Endothelial cell of umbilical vein (primary cell): ENCODE data around the gene FOXO6. TPM values are rescaled to one million over a fixed set of nuclear protein-coding genes. Genes with fewer than 3 reads are reported as not detected.

ENCODE experiments used
- BruUV-seq: library from RNA; stranded (reverse); fragments of 400-500 nt; replicated peaks from 2 replicates; lab custom pipeline; 2021; lab: Mats Ljungman, UMichigan
- CTCF ChIA-PET: fragments of 300-600, 350-600 bp; sonication (Branson Sonifier 250); formaldehyde crosslinking; loops from one replicate; lab custom pipeline; 2021; ENCODE audit warnings: antibody characterized with exemption, inconsistent platforms; lab: Charles Lee
- POLR2A ChIA-PET: fragments of 300-600, 350-600 bp; sonication (Branson Sonifier 250); formaldehyde crosslinking; loops from one replicate; lab custom pipeline; 2021; ENCODE audit warnings: antibody characterized with exemption, inconsistent platforms; lab: Charles Lee
- DNase-seq: peaks from one replicate; pipeline ENCODE4 v3.0.0-alpha.2; 2011; ENCODE audit warnings: low read depth, low spot score
- FAIRE-seq: peaks from 2 replicates; lab custom pipeline; 2011; peaks lifted over from hg19 to GRCh38; lab: Jason Lieb, UNC
- H2AFZ ChIP-seq: 2 replicates; pipeline ENCODE4 v1.6.0; 2012; ENCODE audit warnings: low read depth, low read length, control low read depth, inconsistent platforms
- H3K27ac ChIP-seq: 2 replicates; pipeline ENCODE4 v1.5.1; 2011; ENCODE audit warnings: low read depth, mild to moderate bottlenecking, control low read depth, low read length, moderate library complexity; ENCODE audit not compliant: insufficient read depth
- H3K27me3 ChIP-seq, 2 experiments: 2 replicates each; pipeline versions ENCODE4 v1.6.0 to v1.6.1; 2011; ENCODE audit warnings: low read length in 2 of 2, mixed read lengths in 1 of 2; ENCODE audit not compliant: control insufficient read depth in 2 of 2, insufficient read depth in 2 of 2
- H3K36me3 ChIP-seq, 2 experiments: 2 replicates in 1 of 2; 3 replicates in 1 of 2; pipeline ENCODE4 v1.5.1; 2011; ENCODE audit warnings: low read length in 2 of 2, mild to moderate bottlenecking in 1 of 2, moderate library complexity in 1 of 2; ENCODE audit not compliant: control insufficient read depth in 2 of 2, insufficient read depth in 2 of 2; ENCODE audit errors: extremely low read depth in 1 of 2
- H3K4me1 ChIP-seq: 3 replicates; pipeline ENCODE4 v1.5.1; 2011; ENCODE audit warnings: mild to moderate bottlenecking, low read length; ENCODE audit not compliant: control insufficient read depth, insufficient read depth; ENCODE audit errors: extremely low read depth
- H3K4me2 ChIP-seq: 2 replicates; pipeline ENCODE4 v1.6.1; 2011; ENCODE audit warnings: low read length, control low read depth, mixed read lengths; ENCODE audit not compliant: insufficient read depth
- H3K4me3 ChIP-seq, 3 experiments: fragments of 200-600 bp in 1 of 3; sonication (generic), shearing (Covaris generic) in 1 of 3; replicated peaks in 1 of 3; 2 replicates each; pipeline ENCODE4 v1.5.1; 2011 to 2016; ENCODE audit warnings: control low read depth in 3 of 3, low read length in 3 of 3, mild to moderate bottlenecking in 2 of 3, inconsistent platforms in 1 of 3, low read depth in 1 of 3, moderate library complexity in 1 of 3; ENCODE audit not compliant: insufficient read depth in 1 of 3
- H3K79me2 ChIP-seq: 2 replicates; pipeline ENCODE4 v1.6.0; 2012; ENCODE audit warnings: low read length, inconsistent platforms; ENCODE audit not compliant: control insufficient read depth, insufficient read depth
- H3K9ac ChIP-seq: replicated peaks from 2 replicates; pipeline ENCODE3; 2011; ENCODE audit warnings: low read length, control low read depth; ENCODE audit not compliant: insufficient read depth; ENCODE audit errors: extremely low read depth
- H3K9me1 ChIP-seq: replicated peaks from 3 replicates; pipeline ENCODE4 v1.6.0; 2011; ENCODE audit warnings: mild to moderate bottlenecking, low read length; ENCODE audit not compliant: control insufficient read depth, insufficient read depth; ENCODE audit errors: extremely low read depth
- H3K9me3 ChIP-seq: replicated peaks from 2 replicates; pipeline ENCODE4 v1.5.1; 2012; ENCODE audit warnings: low read length, inconsistent platforms; ENCODE audit not compliant: control insufficient read depth, insufficient read depth
- H4K20me1 ChIP-seq: replicated peaks from 2 replicates; pipeline ENCODE3; 2011; ENCODE audit warnings: mild to moderate bottlenecking, low read length; ENCODE audit not compliant: control insufficient read depth, insufficient read depth; ENCODE audit errors: extremely low read depth
- EZH2 ChIP-seq: IDR thresholded peaks from 2 replicates; pipeline ENCODE4 v1.6.1; 2012; ENCODE audit warnings: borderline replicate concordance, low read depth, mild to moderate bottlenecking, moderate library complexity, low read length, inconsistent platforms; ENCODE audit not compliant: severe bottlenecking
- FOS ChIP-seq: IDR thresholded peaks from 2 replicates; pipeline ENCODE4 v1.6.1; 2011; ENCODE audit warnings: mild to moderate bottlenecking, low read length, moderate library complexity, borderline replicate concordance; ENCODE audit not compliant: insufficient read depth
- GATA2 ChIP-seq: IDR thresholded peaks from 2 replicates; pipeline ENCODE4 v1.7.0; 2011; ENCODE audit warnings: low read depth, mild to moderate bottlenecking, moderate library complexity, mixed read lengths, low read length; ENCODE audit not compliant: insufficient read length, insufficient read depth
- JUN ChIP-seq: IDR thresholded peaks from 2 replicates; pipeline ENCODE4 v1.6.1; 2011; ENCODE audit warnings: borderline replicate concordance, low read depth; ENCODE audit not compliant: insufficient read length, insufficient read depth
- MYC ChIP-seq: IDR thresholded peaks from one replicate; pipeline ENCODE4 v1.6.1; 2011; ENCODE audit warnings: mild to moderate bottlenecking, low read depth, low read length
- POLR2A ChIP-seq: IDR thresholded peaks from 2 replicates; pipeline ENCODE4 v1.6.1; 2012; ENCODE audit warnings: low read depth, mild to moderate bottlenecking, control low read depth, low read length
- POLR2AphosphoS5 ChIP-seq: IDR thresholded peaks from 2 replicates; pipeline ENCODE4 v1.6.1; 2012; ENCODE audit warnings: low read depth, mild to moderate bottlenecking, control low read depth, low read length, moderate library complexity; ENCODE audit not compliant: insufficient read depth
- dilution Hi-C: fragments of 300-500 bp; cut with MboI; formaldehyde crosslinking; loops from one replicate; pipeline ENCODE4 v1.15.0; 2019; ENCODE audit warnings: low sequenced_read_pairs; ENCODE audit not compliant: extremely low pct_ligation_motif_present
- intact Hi-C: fragments of 100-400 bp; cut with micrococcal nuclease; formaldehyde crosslinking; loops from one replicate; pipeline ENCODE4 v1.10.0; 2022
- polyA plus RNA-seq, 4 experiments: library from polyadenylated mRNA; depleted of rRNA in 3 of 4; stranded (reverse) in 3 of 4; unstranded in 1 of 4; fragments of >200 nt; gene quantifications; 2 replicates each; pipeline versions ENCODE4 v1.2.1 to v1.2.3, GENCODE V29; 2011 to 2012; ENCODE audit warnings: missing spikeins in 1 of 4
- total RNA-seq: library from RNA; stranded (reverse); gene quantifications from 2 replicates; pipeline ENCODE4 v1.2.3, GENCODE V29; 2021
- TF ChIP-seq, protein P1 (sequence below), 2 donors: IDR thresholded peaks; 1 replicate in 1 of 2; 2 replicates in 1 of 2; pipeline ENCODE4 v1.5.1; 2011; ENCODE audit warnings: low read length in 2 of 2, mild to moderate bottlenecking in 2 of 2, moderate library complexity in 2 of 2, control low read depth in 1 of 2, inconsistent platforms in 1 of 2, low read depth in 1 of 2; ENCODE audit not compliant: insufficient read depth in 1 of 2; ENCODE audit errors: extremely low read depth in 1 of 2
- TF ChIP-seq, protein P2 (sequence below): IDR thresholded peaks from 2 replicates; pipeline ENCODE4 v1.6.1; 2011; ENCODE audit not compliant: insufficient read depth, insufficient read length

Gene FOXO6
- total and polyA plus RNA-seq, 2 donors (not counting 3 experiments of a cell fraction or from before 2014, with no cell fraction given) = 0.04 to 0.38 TPM

DNA sequence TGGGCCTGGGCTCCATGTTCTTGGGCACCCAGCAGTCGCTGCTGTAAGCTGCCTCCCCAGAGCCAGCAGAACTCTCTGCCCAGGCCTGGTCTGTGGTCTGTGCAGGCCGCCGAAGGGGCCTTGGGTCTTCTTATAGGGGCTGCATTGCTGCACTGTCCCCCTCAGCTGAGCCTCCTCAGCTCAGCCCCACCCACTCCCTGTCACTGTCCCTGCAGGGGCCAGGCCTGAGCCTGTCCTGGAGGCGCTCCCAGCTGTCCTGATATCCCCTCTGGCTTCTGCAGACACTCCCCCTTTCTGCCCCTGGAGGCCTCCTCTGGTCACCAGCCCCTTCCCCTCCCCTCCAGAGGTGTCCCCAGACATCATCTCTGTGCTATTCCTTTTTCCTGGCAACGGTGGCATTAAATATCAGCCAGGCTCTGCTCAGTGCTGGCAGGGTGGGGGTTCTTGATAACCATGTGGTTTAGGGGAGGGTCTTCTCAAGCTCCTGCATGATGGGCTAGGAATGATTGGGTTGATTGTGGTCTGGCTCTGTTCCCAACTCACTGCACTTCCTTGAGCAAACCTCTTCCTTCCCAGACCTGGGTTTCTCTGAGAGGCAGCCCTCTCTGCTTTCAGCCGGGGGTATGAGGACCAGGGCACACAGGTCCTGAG is 3.7 kb upstream of the FOXO6 start:
- Histone ChIP-seq H3K4me3 (no peak overlapping the region), H3K27me3 (peaks cover 6 to 11% of the 10 kb centered on the region in 2 experiments), H3K4me2 (no peak overlapping the region), H3K9ac (no peak overlapping the region), H3K4me1 (peaks cover 3% of the 10 kb centered on the region), H3K9me3 (no peaks in the 10 kb centered on the region), H3K27ac (no peak overlapping the region), H3K79me2 (no peaks in the 10 kb centered on the region), H3K9me1 (no peaks in the 10 kb centered on the region), H4K20me1 (no peaks in the 10 kb centered on the region), H2AFZ (no peak overlapping the region), H3K36me3 (no peaks in the 10 kb centered on the region)
- DNase-seq (no peak), FAIRE-seq (no peak)
- BruUV-seq = no TSS peak
- dilution Hi-C loops (no loop called here), intact Hi-C loops (no loop called here)
- CTCF ChIA-PET = interaction anchor here (1.3 kb wide), 1 partner anchor 16 kb away, joined by 4 read pairs; no protein-coding TSS in a partner anchor
- POLR2A ChIA-PET = no interaction called here
- no peak for TF ChIP-seq JUN

DNA sequence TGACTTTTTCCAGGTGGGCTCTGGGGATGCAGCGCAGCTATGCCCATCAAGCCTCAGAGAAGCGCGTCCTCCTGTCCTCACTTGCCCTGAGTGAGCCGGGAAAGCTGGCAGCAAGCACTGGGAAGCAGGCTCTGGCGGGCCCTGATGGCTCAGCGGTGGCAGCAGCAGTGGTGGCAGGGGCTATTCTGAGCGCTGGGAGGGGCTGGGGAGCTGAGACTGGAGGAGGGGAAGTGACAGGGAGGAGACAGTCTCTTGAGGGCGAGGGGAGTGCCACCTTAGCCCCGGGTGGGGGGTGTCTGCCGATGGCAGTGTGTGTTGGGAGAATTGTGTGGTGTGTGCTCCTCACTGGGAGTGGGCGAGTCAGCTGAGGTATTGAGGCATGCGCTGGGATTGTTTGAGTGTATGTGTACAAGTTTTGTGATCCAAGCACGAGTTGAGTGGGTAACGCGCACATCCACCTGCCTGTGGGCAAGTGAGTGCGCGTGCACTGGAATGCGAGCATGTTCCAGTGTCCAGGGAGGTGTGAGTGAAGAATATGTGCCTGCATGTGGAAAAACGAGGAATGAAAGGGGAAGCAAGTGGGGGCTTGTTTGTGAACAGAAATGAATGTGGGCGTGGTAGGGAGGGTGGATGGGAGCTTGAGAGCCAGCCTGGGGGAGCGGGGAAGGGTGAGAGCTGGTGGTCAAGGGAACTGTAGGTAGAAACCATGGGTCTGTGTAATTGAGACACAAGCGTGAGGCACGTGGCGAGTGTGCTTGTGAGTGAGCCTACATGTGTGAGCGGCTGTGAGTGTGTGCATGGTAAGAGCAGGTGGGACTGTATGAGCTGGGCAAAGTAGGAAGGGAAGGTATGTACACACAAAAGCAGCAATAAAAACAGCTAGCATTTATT is 2.9 kb upstream of the FOXO6 start:
- H3K9me1 ChIP-seq = no peaks in the 10 kb centered on the region
- dilution Hi-C loops = no loop called here
- H3K36me3 ChIP-seq = no peaks in the 10 kb centered on the region
- H3K79me2 ChIP-seq = no peaks in the 10 kb centered on the region
- BruUV-seq = no TSS peak
- DNase-seq (no peak), FAIRE-seq (no peak)
- intact Hi-C loops = no loop called here
- ChIA-PET POLR2A (no interaction called here), CTCF (interaction anchor here (1.3 to 3.2 kb wide), 3 partner anchors 17 to 60 kb away, joined by 4 to 18 read pairs (median 9); no protein-coding TSS in a partner anchor)
- no peak overlapping the region for H2AFZ ChIP-seq
- H3K27ac ChIP-seq = no peak overlapping the region
- H3K27me3 ChIP-seq = peaks cover 14% of the 10 kb centered on the region in 2 experiments
- no peaks in the 10 kb centered on the region for H3K9me3 ChIP-seq
- no peaks in the 10 kb centered on the region for H4K20me1 ChIP-seq
- peaks cover 3% of the 10 kb centered on the region for H3K4me1 ChIP-seq
- no peak for TF ChIP-seq MYC
- no peak for TF ChIP-seq POLR2A
- TF ChIP-seq, protein P1, sequence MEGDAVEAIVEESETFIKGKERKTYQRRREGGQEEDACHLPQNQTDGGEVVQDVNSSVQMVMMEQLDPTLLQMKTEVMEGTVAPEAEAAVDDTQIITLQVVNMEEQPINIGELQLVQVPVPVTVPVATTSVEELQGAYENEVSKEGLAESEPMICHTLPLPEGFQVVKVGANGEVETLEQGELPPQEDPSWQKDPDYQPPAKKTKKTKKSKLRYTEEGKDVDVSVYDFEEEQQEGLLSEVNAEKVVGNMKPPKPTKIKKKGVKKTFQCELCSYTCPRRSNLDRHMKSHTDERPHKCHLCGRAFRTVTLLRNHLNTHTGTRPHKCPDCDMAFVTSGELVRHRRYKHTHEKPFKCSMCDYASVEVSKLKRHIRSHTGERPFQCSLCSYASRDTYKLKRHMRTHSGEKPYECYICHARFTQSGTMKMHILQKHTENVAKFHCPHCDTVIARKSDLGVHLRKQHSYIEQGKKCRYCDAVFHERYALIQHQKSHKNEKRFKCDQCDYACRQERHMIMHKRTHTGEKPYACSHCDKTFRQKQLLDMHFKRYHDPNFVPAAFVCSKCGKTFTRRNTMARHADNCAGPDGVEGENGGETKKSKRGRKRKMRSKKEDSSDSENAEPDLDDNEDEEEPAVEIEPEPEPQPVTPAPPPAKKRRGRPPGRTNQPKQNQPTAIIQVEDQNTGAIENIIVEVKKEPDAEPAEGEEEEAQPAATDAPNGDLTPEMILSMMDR (IDR thresholded peaks at IDR 0.05; ENCODE audit: extremely low read depth in 1 of 2, insufficient read depth in 1 of 2, low read depth in 1 of 2, low read length in 2 of 2) = no peak
- no peak for TF ChIP-seq JUN
- TF ChIP-seq EZH2 = no peak
- no peak for TF ChIP-seq GATA2
- no peak for TF ChIP-seq FOS
- TF ChIP-seq, protein P2, sequence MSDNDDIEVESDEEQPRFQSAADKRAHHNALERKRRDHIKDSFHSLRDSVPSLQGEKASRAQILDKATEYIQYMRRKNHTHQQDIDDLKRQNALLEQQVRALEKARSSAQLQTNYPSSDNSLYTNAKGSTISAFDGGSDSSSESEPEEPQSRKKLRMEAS = no peak
- no peak for TF ChIP-seq POLR2AphosphoS5
- no peak overlapping the region for H3K4me2 ChIP-seq
- H3K4me3 ChIP-seq = no peak overlapping the region
- H3K9ac ChIP-seq = no peak overlapping the region
